Upper lobe of right lung (tissue), 1 donor: Measurements from ENCODE around the gene RAC3. TPM values are rescaled to one million over a fixed set of nuclear protein-coding genes. Genes with fewer than 3 reads are reported as not detected.
A peak's percentile ranks its signal among the peaks of the same experiment; 100 is the strongest.

Experiments used
- ATAC-seq: fragments of 200-7000 bp; cut with Tn5 transposase; one replicate; pipeline ENCODE4 v1.9.1; 2020; ENCODE audit warnings: mild to moderate bottlenecking, moderate library complexity
- DNase-seq: peaks from one replicate; pipeline ENCODE4 v3.0.0-alpha.2; 2020
- H3K27ac ChIP-seq: fragments of 200-600 bp; one replicate; pipeline ENCODE4 v1.8.0; 2022
- H3K27me3 ChIP-seq: fragments of 200-600 bp; one replicate; pipeline ENCODE4 v1.8.0; 2022; ENCODE audit warnings: mild to moderate bottlenecking
- H3K36me3 ChIP-seq: fragments of 200-600 bp; one replicate; pipeline ENCODE4 v1.8.0; 2022
- H3K4me1 ChIP-seq: fragments of 200-600 bp; one replicate; pipeline ENCODE4 v1.8.0; 2022
- H3K4me3 ChIP-seq: fragments of 200-600 bp; one replicate; pipeline ENCODE4 v1.8.0; 2022; ENCODE audit warnings: mild to moderate bottlenecking
- H3K9me3 ChIP-seq: fragments of 200-600 bp; one replicate; pipeline ENCODE4 v1.8.0; 2022
- intact Hi-C: fragments of 100-400 bp; cut with DNase I; formaldehyde crosslinking; loops from one replicate; pipeline ENCODE4 v1.11.0; 2022
- total RNA-seq: library from RNA; stranded (reverse); fragmentation: NEBNext Ultra II Directional; extraction: Animal tissue kit (Norgen Biotek cat#: 25700); gene quantifications from one replicate; pipeline ENCODE4 v1.2.1, GENCODE V29; 2021
- TF ChIP-seq, protein P1 (sequence below): fragments of 200-600 bp; IDR thresholded peaks from one replicate; pipeline ENCODE4 v1.8.0; 2022; ENCODE audit warnings: antibody characterized with exemption
- donor health status: DM: no; HTN: yes; CAD: no; lungs with severe emphysema.

Gene RAC3
- total RNA-seq, 1 donor from 2014 or later, result 3.4 TPM

DNA sequence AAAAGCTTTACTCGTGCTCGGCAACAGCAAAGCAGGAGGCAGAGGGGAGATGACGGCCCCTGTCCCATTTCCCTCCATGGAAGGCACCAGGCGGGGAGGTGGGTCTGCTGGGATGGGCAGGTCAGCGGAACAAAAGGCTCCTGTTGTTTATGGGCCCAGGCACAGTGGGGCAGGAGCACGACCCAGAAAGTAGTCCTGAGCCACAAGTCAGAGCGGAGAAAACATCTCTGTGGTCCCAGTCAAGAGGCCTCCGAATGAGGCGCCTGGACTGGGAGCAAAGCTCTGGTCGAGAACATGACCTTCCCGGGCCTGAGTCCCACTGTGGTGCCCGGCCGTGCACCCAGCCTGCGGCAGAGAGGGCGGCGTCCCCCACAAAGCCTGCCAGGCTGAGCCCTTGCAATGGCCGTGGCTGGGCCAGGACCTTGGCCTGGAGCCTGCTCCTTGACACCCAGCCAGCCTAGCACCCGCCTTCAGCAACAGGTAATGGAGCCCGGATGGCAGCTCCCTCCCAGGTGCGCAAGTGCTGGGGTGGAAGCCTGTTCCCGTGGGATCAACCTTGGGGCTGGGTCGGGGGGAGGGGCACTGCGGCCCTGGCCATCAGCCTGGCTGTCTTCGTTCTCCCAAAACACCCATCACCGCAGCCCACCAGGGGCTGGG, 16.6 kb downstream of the RAC3 start:
- TF ChIP-seq, protein P1, sequence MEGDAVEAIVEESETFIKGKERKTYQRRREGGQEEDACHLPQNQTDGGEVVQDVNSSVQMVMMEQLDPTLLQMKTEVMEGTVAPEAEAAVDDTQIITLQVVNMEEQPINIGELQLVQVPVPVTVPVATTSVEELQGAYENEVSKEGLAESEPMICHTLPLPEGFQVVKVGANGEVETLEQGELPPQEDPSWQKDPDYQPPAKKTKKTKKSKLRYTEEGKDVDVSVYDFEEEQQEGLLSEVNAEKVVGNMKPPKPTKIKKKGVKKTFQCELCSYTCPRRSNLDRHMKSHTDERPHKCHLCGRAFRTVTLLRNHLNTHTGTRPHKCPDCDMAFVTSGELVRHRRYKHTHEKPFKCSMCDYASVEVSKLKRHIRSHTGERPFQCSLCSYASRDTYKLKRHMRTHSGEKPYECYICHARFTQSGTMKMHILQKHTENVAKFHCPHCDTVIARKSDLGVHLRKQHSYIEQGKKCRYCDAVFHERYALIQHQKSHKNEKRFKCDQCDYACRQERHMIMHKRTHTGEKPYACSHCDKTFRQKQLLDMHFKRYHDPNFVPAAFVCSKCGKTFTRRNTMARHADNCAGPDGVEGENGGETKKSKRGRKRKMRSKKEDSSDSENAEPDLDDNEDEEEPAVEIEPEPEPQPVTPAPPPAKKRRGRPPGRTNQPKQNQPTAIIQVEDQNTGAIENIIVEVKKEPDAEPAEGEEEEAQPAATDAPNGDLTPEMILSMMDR, result no peak
- no peaks in the 10 kb centered on the region for H3K9me3 ChIP-seq
- peaks cover 17% of the 10 kb centered on the region for H3K4me1 ChIP-seq
- DNase-seq, result no peak
- no peaks in the 10 kb centered on the region for H3K27me3 ChIP-seq
- intact Hi-C loops, result no loop called here
- peaks cover 15% of the 10 kb centered on the region for H3K36me3 ChIP-seq
- no peak overlapping the region for H3K27ac ChIP-seq
- no peak overlapping the region for H3K4me3 ChIP-seq
- ATAC-seq, result no peak

DNA sequence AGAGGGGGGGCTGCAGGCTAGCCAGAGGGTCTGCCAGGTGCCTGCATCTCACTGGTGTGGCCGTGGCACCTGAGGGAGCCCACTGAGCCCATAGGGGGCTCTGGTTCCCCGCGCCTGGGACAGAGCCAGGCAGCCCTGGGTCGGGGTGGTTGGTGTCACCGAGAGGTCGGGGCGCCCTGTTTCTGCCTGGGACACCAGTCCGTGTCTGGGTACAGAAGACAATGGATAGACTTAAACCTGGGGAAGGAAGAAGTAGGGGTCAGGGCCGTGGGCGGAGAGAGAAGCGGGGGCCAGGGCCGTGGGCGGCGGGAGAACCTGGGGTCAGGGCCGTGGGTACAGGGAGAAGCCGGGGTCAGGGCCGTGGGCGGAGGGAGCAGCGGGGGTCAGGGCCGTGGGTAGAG, 17.1 kb downstream of the RAC3 start:
- DNase-seq (no peak), ATAC-seq (no peak)
- H3K9me3 ChIP-seq, result no peaks in the 10 kb centered on the region
- H3K27me3 ChIP-seq, result no peaks in the 10 kb centered on the region
- no peak overlapping the region for H3K27ac ChIP-seq
- TF ChIP-seq, protein P1, result no peak
- H3K4me3 ChIP-seq, result no peak overlapping the region
- intact Hi-C loops, result no loop called here
- H3K4me1 ChIP-seq, result peaks cover 20% of the 10 kb centered on the region
- peaks cover 15% of the 10 kb centered on the region for H3K36me3 ChIP-seq

DNA sequence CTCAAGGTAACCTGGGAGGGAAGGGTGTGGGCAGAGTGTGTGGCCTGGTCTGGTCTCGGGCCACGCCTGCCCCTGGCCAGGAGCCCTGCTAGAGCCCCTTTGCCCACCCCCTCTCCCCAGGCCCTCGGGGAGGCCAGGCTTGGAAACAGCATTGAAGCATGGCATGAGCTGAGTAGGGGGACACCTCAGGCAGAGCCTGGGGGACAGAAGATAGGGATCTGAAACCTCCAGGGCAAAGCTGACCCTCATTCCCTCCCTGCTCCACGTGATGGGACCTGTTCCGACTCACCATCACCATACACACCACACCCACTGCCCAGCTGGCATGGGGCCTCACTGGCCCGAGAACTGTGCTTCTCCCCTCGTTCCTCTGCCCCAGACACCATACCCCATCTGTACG, 17.6 kb downstream of the RAC3 start:
- Histone ChIP-seq H3K36me3 (peaks cover 15% of the 10 kb centered on the region), H3K4me3 (no peak overlapping the region), H3K27me3 (no peaks in the 10 kb centered on the region), H3K4me1 (peaks cover 20% of the 10 kb centered on the region), H3K9me3 (no peaks in the 10 kb centered on the region), H3K27ac (no peak overlapping the region)
- TF ChIP-seq, protein P1, result no peak
- intact Hi-C loops, result no loop called here
- DNase-seq (no peak), ATAC-seq (no peak)

DNA sequence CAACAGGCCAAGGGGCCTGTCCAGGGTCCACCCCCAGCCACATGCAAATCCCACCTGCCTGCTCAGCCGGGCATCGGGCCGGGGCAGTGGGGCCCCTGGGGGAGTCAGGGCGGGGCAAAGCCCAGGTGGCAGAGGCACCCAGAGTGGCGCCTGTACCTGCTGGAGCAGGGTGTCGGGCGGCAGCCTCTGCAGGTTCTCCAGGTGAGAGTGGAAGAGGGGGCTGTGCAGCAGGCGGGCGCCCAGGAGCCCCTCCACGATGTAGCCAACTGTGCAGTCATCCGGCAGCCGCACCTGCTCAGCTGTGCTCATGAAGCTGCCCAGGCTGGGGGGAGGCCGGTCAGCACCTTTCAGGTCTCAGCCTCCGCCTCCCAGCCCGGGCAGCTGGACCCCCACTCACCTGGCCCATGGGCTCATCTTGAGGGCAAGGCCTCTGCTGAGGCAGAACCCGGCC, 18.1 kb downstream of the RAC3 start:
- H3K27me3 ChIP-seq, result no peaks in the 10 kb centered on the region
- intact Hi-C loops, result no loop called here
- H3K36me3 ChIP-seq, result peaks cover 16% of the 10 kb centered on the region
- ATAC-seq, result no peak
- no peak overlapping the region for H3K4me3 ChIP-seq
- TF ChIP-seq, protein P1, result no peak
- no peak for DNase-seq
- peaks cover 20% of the 10 kb centered on the region for H3K4me1 ChIP-seq
- no peak overlapping the region for H3K27ac ChIP-seq
- no peaks in the 10 kb centered on the region for H3K9me3 ChIP-seq

DNA sequence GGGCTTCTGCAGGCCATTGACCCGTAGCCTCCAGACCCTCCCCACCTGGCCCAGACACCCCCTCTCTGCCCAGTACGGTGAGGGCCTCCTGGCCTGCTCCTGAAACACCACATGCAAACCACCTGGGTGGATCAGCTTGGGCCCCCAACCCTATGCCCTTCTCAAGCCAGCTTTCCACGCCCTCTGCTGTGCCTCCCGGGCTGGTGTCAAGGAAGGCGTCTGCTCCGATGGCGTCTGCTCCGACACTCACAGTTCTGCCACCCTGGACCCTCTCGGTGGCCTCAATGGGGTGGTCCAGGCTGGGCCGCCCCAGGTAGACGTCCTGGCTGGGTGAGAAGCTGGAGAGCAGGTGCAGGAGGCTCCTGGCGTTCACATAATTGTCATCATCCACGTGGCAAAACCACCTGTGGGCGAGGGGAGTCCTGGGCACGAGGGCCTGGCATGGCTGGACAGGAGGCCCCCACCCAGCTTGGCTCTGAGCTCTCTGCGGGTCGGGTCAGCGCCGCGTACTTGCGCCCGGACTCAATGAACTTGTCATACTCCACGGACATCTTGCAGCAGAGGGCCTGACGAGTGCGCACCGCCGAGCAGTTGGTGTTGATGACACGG, 18.8 kb downstream of the RAC3 start:
- DNase-seq (no peak), ATAC-seq (no peak)
- no peaks in the 10 kb centered on the region for H3K9me3 ChIP-seq
- no peaks in the 10 kb centered on the region for H3K27me3 ChIP-seq
- intact Hi-C loops, result no loop called here
- H3K4me1 ChIP-seq, result peaks cover 20% of the 10 kb centered on the region
- peak overlapping the region; percentile 68 for H3K4me3 ChIP-seq
- peaks cover 23% of the 10 kb centered on the region for H3K36me3 ChIP-seq
- TF ChIP-seq, protein P1, result no peak
- peak overlapping the region; percentile 61 for H3K27ac ChIP-seq
